ENCODE results near the gene ZSCAN2. TPM values are rescaled to one million over a fixed set of nuclear protein-coding genes. Genes with fewer than 3 reads are reported as not detected.
"Not testable (repeated sequence)": the region's sequence is repeated elsewhere in the genome, so short reads cannot be mapped to it uniquely, and the experiment has no call there.

ZSCAN2 gene
- total RNA-seq, 1 donor from 2014 or later, result 26.2 TPM

DNA sequence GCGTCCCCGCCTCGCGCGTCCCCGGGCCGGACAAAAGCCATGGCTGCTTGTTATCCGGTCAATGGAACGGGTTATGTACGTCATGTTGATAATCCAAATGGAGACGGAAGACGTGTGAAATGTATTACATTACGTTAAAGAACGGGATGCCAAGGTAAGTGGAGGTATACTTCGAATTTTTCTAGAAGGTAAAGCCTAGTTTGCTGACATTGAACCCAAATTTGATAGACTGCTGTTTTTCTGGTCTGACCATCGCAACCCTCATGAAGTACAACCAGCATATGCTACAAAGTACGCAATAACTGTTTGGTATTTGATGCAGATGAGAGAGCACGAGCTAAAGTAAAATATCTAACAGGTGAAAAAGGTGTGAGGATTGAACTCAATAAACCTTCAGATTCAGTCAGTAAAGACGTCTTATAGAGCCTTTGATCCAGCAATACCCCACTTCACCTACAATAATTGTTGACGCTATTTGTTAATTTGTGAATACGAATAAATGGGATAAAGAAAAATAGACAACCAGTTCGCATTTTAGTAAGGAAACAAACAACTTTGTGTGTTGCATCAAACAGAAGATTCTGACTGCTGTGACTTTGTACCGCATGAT is 33.5 kb downstream of the ZSCAN2 start:
- no peak for DNase-seq (ENCODE audit: extremely low spot score, unreplicated experiment)
- Mint-ChIP-seq H3K9me3 (peaks cover 4% of the 10 kb centered on the region), H3K36me3 (peaks cover 17% of the 10 kb centered on the region), H3K4me1 (ENCODE audit: unreplicated experiment) (peaks cover 21% of the 10 kb centered on the region), H3K27me3 (peaks cover 11% of the 10 kb centered on the region), H3K4me3 (peak overlapping the region; percentile 80), H3K27ac (no peak overlapping the region)
- TF ChIP-seq, protein P1, sequence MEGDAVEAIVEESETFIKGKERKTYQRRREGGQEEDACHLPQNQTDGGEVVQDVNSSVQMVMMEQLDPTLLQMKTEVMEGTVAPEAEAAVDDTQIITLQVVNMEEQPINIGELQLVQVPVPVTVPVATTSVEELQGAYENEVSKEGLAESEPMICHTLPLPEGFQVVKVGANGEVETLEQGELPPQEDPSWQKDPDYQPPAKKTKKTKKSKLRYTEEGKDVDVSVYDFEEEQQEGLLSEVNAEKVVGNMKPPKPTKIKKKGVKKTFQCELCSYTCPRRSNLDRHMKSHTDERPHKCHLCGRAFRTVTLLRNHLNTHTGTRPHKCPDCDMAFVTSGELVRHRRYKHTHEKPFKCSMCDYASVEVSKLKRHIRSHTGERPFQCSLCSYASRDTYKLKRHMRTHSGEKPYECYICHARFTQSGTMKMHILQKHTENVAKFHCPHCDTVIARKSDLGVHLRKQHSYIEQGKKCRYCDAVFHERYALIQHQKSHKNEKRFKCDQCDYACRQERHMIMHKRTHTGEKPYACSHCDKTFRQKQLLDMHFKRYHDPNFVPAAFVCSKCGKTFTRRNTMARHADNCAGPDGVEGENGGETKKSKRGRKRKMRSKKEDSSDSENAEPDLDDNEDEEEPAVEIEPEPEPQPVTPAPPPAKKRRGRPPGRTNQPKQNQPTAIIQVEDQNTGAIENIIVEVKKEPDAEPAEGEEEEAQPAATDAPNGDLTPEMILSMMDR (conservative IDR thresholded peaks at IDR 0.05), result no peak

DNA sequence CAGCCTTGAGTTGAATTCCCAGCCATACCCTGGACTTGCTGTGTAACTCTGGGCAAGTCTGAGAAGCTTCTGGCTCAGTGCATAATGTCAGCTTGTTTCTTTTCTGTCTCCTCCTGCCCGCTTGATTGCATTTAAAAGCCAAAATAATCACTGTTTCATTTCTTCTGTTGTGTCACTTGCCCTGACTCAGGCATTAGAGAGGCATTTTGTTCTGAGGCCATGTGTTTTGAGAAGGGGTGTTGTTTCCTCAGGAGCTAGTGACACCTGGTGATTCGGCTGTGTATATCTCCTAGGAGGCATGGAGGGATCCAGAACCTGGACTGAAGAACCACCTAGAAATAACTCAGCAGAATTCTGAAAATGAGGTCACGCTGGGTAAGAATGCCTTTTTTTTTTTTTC is 37.3 kb downstream of the ZSCAN2 start:
- Mint-ChIP-seq H3K4me3 (peak overlapping the region; percentile 21), H3K27me3 (peaks cover 8% of the 10 kb centered on the region), H3K9me3 (no peaks in the 10 kb centered on the region), H3K27ac (peak overlapping the region; percentile 8), H3K4me1 (ENCODE audit: unreplicated experiment) (peaks cover 9% of the 10 kb centered on the region), H3K36me3 (peaks cover 26% of the 10 kb centered on the region)
- TF ChIP-seq, protein P1 (conservative IDR thresholded peaks at IDR 0.05), result no peak
- no peak for DNase-seq (ENCODE audit: extremely low spot score, unreplicated experiment)

DNA sequence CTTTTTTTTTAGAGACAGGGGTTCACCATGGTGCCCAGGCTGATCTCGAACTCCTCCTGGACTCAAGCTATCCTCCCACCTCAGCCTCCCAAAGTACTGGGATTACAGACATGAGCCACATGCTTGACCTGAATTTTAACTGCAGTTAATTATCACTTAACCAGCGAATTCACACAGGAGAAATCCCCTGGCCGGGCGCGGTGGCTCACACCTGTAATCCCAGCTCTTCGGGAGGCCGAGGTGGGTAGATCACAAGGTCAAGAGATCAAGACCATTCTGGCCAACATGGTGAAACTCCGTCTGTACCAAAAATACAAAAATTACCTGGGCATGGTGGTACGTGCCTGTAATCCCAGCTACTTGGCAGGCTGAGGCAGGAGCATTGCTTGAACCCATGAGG is 41.1 kb downstream of the ZSCAN2 start:
- H3K9me3 Mint-ChIP-seq; H3K4me1 Mint-ChIP-seq (ENCODE audit: unreplicated experiment); H3K4me3 Mint-ChIP-seq; H3K27ac Mint-ChIP-seq; H3K27me3 Mint-ChIP-seq; DNase-seq (ENCODE audit: extremely low spot score, unreplicated experiment): not testable (repeated sequence)
- H3K36me3 Mint-ChIP-seq, result peaks cover 35% of the 10 kb centered on the region

DNA sequence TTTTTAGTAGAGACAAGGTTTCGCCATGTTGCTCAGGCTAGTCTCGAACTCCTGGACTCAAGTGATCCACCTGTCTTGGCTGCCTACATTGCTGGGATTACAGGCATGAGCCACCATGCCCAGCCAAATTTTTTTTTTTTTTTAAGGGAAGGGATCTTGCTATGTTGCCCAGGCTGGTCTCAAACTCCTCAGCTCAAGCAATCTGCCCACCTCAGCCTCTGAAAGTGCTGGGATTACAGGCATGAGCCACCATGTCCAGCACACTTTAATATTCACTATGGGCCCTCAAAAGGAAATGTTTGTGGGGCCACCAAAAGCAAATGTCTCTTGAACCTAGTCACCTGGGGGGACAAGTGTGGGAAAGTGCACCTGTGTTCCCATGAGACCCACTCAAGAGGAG is 41.8 kb downstream of the ZSCAN2 start:
- not testable (repeated sequence) for H3K4me3 Mint-ChIP-seq; H3K4me1 Mint-ChIP-seq (ENCODE audit: unreplicated experiment); H3K27me3 Mint-ChIP-seq; DNase-seq (ENCODE audit: extremely low spot score, unreplicated experiment); H3K9me3 Mint-ChIP-seq; H3K27ac Mint-ChIP-seq
- peaks cover 36% of the 10 kb centered on the region for H3K36me3 Mint-ChIP-seq

DNA sequence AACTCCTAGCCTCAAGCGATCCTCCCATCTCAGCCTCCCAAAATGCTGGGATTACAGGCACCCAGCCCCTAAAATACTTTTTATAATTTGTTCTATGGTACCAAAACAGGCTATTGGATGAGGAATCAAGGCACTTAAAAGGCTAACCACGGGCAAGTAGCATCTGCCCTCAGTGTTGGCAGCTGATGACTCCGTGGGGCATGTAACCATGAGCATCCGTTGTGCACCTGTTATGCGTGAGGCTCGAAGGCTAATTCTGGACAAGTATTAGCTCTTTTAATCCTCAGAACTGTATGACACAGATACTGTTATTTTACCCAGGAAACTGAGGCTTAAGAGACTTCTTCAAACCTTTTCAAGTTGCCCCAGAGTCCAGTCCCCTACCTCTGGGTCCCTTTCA is 43.0 kb downstream of the ZSCAN2 start:
- Mint-ChIP-seq H3K4me1 (ENCODE audit: unreplicated experiment) (no peaks in the 10 kb centered on the region), H3K27ac (no peak overlapping the region), H3K4me3 (no peak overlapping the region), H3K27me3 (no peaks in the 10 kb centered on the region), H3K36me3 (peaks cover 39% of the 10 kb centered on the region), H3K9me3 (no peaks in the 10 kb centered on the region)
- TF ChIP-seq, protein P1 (conservative IDR thresholded peaks at IDR 0.05), result no peak
- DNase-seq (ENCODE audit: extremely low spot score, unreplicated experiment), result no peak

DNA sequence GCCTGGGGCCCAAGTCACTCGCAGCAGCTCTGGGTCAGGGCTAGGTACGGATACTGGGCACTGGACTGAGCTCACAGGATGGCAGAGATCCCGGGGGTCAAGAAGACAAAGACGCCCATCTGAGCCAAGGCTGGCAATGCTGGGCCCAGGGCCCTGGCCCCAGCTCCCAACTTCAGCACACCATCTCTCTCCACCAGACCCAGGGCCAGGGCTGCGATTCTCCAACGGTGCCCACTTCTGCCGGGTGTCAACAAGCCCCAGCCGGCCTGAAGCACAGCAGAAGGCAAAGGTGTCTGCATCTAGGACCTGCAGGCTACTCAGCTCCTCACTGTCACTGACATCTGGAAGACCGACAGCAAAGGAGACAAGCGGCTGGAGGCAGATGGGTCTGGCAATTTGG is 44.7 kb downstream of the ZSCAN2 start:
- Mint-ChIP-seq H3K36me3 (peaks cover 35% of the 10 kb centered on the region), H3K9me3 (no peaks in the 10 kb centered on the region), H3K4me1 (ENCODE audit: unreplicated experiment) (no peaks in the 10 kb centered on the region), H3K4me3 (no peak overlapping the region), H3K27ac (no peak overlapping the region), H3K27me3 (no peaks in the 10 kb centered on the region)
- TF ChIP-seq, protein P1 (conservative IDR thresholded peaks at IDR 0.05), result no peak
- DNase-seq (ENCODE audit: extremely low spot score, unreplicated experiment), result no peak

DNA sequence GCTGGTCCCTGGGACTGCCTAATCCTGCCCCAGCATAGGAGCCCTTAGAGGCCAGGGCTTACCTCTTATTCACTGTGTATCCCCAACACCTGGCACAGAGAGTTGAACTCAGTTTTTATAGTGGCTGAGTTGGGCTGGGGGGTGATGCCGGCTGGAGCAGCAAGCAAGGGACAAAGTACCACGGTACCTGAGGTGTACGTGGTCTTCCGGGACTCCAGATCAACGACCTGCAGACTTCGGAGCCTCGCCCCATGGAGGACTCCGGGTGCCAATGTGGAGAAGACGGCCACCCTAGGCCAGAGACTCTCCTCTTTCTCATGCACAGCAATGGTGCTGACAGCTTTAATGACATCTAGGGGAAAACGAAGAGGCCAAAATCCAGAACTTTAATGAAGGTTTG is 45.2 kb downstream of the ZSCAN2 start:
- H3K9me3 Mint-ChIP-seq, result no peaks in the 10 kb centered on the region
- H3K27ac Mint-ChIP-seq, result no peak overlapping the region
- no peaks in the 10 kb centered on the region for H3K4me1 Mint-ChIP-seq (ENCODE audit: unreplicated experiment)
- DNase-seq (ENCODE audit: extremely low spot score, unreplicated experiment), result no peak
- no peak overlapping the region for H3K4me3 Mint-ChIP-seq
- TF ChIP-seq, protein P1 (conservative IDR thresholded peaks at IDR 0.05), result no peak
- peaks cover 32% of the 10 kb centered on the region for H3K36me3 Mint-ChIP-seq
- H3K27me3 Mint-ChIP-seq, result no peaks in the 10 kb centered on the region
